OCI-LY1 (cell line): ENCODE results near the gene KEAP1.

Source experiments
- H2AFZ ChIP-seq: fragments of 200-600 bp; sonication (generic), shearing (Covaris generic); 2 replicates; pipeline ENCODE4 v1.6.0; 2014; ENCODE audit warnings: antibody characterized with exemption, mild to moderate bottlenecking, low read length
- H3F3A ChIP-seq: fragments of 200-600 bp; sonication (generic), shearing (Covaris generic); 2 replicates; pipeline ENCODE4 v1.6.0; 2014; ENCODE audit warnings: mild to moderate bottlenecking, antibody characterized with exemption, low read length, moderate library complexity; ENCODE audit not compliant: insufficient read depth
- H3K27ac ChIP-seq: fragments of 200-600 bp; sonication (generic); 2 replicates; pipeline ENCODE4 v1.5.1; 2014; ENCODE audit warnings: low read length, mixed run types, mild to moderate bottlenecking, low read depth; ENCODE audit not compliant: poor library complexity, severe bottlenecking
- H3K27me3 ChIP-seq: fragments of 200-600 bp; sonication (generic); 2 replicates; pipeline ENCODE4 v1.6.0; 2014; ENCODE audit warnings: antibody characterized with exemption, mild to moderate bottlenecking, low read length, moderate library complexity; ENCODE audit not compliant: insufficient read depth
- H3K36me3 ChIP-seq: fragments of 200-600 bp; sonication (generic); 2 replicates; pipeline ENCODE4 v1.6.1; 2014; ENCODE audit warnings: mild to moderate bottlenecking, antibody characterized with exemption, low read length, moderate library complexity, mixed read lengths; ENCODE audit not compliant: insufficient read depth
- H3K4me1 ChIP-seq: fragments of 200-600 bp; sonication (generic); 2 replicates; pipeline ENCODE4 v1.5.1; 2014; ENCODE audit warnings: mild to moderate bottlenecking, low read length, moderate library complexity; ENCODE audit not compliant: insufficient read depth, severe bottlenecking
- H3K4me2 ChIP-seq: fragments of 200-600 bp; sonication (generic), shearing (Covaris generic); 2 replicates; pipeline ENCODE4 v1.6.1; 2014; ENCODE audit warnings: low read length
- H3K4me3 ChIP-seq: fragments of 200-600 bp; sonication (generic); 2 replicates; pipeline ENCODE4 v1.5.1; 2014; ENCODE audit warnings: low read length, low read depth, mild to moderate bottlenecking, mixed read lengths; ENCODE audit not compliant: poor library complexity, severe bottlenecking
- H3K79me2 ChIP-seq: fragments of 200-600 bp; shearing (Covaris generic); 2 replicates; pipeline ENCODE4 v1.6.1; 2016; ENCODE audit warnings: mixed run types, low read length, mixed read lengths; ENCODE audit not compliant: insufficient read depth
- H3K9ac ChIP-seq: fragments of 200-600 bp; sonication (generic), shearing (Covaris generic); 2 replicates; pipeline ENCODE4 v1.6.1; 2014; ENCODE audit warnings: mild to moderate bottlenecking, low read length, mixed read lengths
- H3K9me2 ChIP-seq: fragments of 200-600 bp; sonication (generic), shearing (Covaris generic); 2 replicates; pipeline ENCODE4 v1.6.1; 2014; ENCODE audit warnings: low read depth, mild to moderate bottlenecking, low read length, mixed read lengths
- H3K9me3 ChIP-seq: fragments of 200-600 bp; shearing (Covaris generic); 2 replicates; pipeline ENCODE4 v1.6.1; 2014; ENCODE audit warnings: low read length, mixed read lengths
- H4K20me1 ChIP-seq: fragments of 200-600 bp; sonication (generic), shearing (Covaris generic); 2 replicates; pipeline ENCODE4 v1.6.0; 2016; ENCODE audit warnings: mild to moderate bottlenecking, low read length; ENCODE audit not compliant: insufficient read depth
- CTCF ChIP-seq: fragments of 200-600 bp; sonication (generic), shearing (Covaris generic); IDR thresholded peaks from 2 replicates; pipeline ENCODE4 v1.5.1; 2017; ENCODE audit warnings: mild to moderate bottlenecking, antibody characterized with exemption, low read length, moderate library complexity, mixed read lengths
- EZH2 ChIP-seq: fragments of 200-600 bp; sonication (generic), shearing (Covaris generic); IDR thresholded peaks from 2 replicates; pipeline ENCODE4 v1.8.0; 2017; ENCODE audit warnings: borderline replicate concordance, mixed run types, mild to moderate bottlenecking, antibody characterized with exemption, low read length, moderate library complexity, mixed read lengths

KEAP1 gene

GRCh38 chr19:10450853-10451609 lies 52.1 kb downstream of the KEAP1 start:
- Histone ChIP-seq H3K9ac (no peak overlapping the region), H3K4me3 (no peak overlapping the region), H4K20me1 (no peaks in the 10 kb centered on the region), H3K27me3 (peaks cover 10% of the 10 kb centered on the region; the same call in 1 of the 2 replicates), H3K9me2 (no peaks in the 10 kb centered on the region), H3K4me2 (no peak overlapping the region), H3K27ac (no peak overlapping the region), H3K79me2 (no peaks in the 10 kb centered on the region), H2AFZ (no peak overlapping the region), H3K36me3 (no peaks in the 10 kb centered on the region), H3K9me3 (no peaks in the 10 kb centered on the region), H3K4me1 (peaks cover 4% of the 10 kb centered on the region), H3F3A (no peaks in the 10 kb centered on the region)
- TF ChIP-seq CTCF = no peak
- no peak for TF ChIP-seq EZH2

GRCh38 chr19:10450191-10450852 lies 52.8 kb downstream of the KEAP1 start:
- peaks cover 5% of the 10 kb centered on the region for H3K4me1 ChIP-seq
- no peak overlapping the region for H3K4me2 ChIP-seq
- no peak for TF ChIP-seq CTCF
- no peak for TF ChIP-seq EZH2
- H3K79me2 ChIP-seq = no peaks in the 10 kb centered on the region
- no peaks in the 10 kb centered on the region for H3K9me2 ChIP-seq
- peaks cover 10% of the 10 kb centered on the region; the same call in 1 of the 2 replicates for H3K27me3 ChIP-seq
- H3F3A ChIP-seq = no peaks in the 10 kb centered on the region
- H3K9me3 ChIP-seq = no peaks in the 10 kb centered on the region
- no peaks in the 10 kb centered on the region for H3K36me3 ChIP-seq
- H2AFZ ChIP-seq = no peak overlapping the region
- H3K4me3 ChIP-seq = no peak overlapping the region
- H3K27ac ChIP-seq = no peak overlapping the region
- no peak overlapping the region for H3K9ac ChIP-seq
- H4K20me1 ChIP-seq = no peaks in the 10 kb centered on the region

- Histone ChIP-seq H2AFZ (no peak overlapping the region), H3K27me3 (peaks cover 8% of the 10 kb centered on the region; the same call in 1 of the 2 replicates), H3K4me1 (peaks cover 5% of the 10 kb centered on the region)
These were observed 54.1 kb downstream of the KEAP1 start for GRCh38 chr19:10449037-10449436.

More at GRCh38 chr19:10449037-10449436, 54.1 kb downstream of the KEAP1 start:
- no peak overlapping the region for H3K27ac ChIP-seq
- no peaks in the 10 kb centered on the region for H3F3A ChIP-seq
- no peaks in the 10 kb centered on the region for H3K36me3 ChIP-seq
- TF ChIP-seq CTCF (no peak), EZH2 (no peak)
- H3K9me2 ChIP-seq = no peaks in the 10 kb centered on the region
- H3K9ac ChIP-seq = no peak overlapping the region
- no peak overlapping the region for H3K4me3 ChIP-seq
- H3K79me2 ChIP-seq = no peaks in the 10 kb centered on the region
- no peak overlapping the region for H3K4me2 ChIP-seq
- no peaks in the 10 kb centered on the region for H3K9me3 ChIP-seq
- H4K20me1 ChIP-seq = no peaks in the 10 kb centered on the region
